Heart left ventricle (tissue), 16 donors: ENCODE measurements around the gene WWOX. TPM values are rescaled to one million over a fixed set of nuclear protein-coding genes. Genes with fewer than 3 reads are reported as not detected.

Experiments used
- ATAC-seq, 4 donors: fragments of 200-7000 bp; cut with Tn5 transposase; one replicate each; pipeline ENCODE4 v1.9.1; 2020 to 2022; ENCODE audit warnings: moderate library complexity in 4 of 4, mild to moderate bottlenecking in 3 of 4, moderate number of reproducible peaks in 1 of 4
- DNase-seq, 5 donors: peaks; one replicate each; pipeline ENCODE4 v3.0.0-alpha.2; 2020
- H3K27ac ChIP-seq, 12 donors: fragments of 200-600 bp; sonication (generic) in 4 of 12; one replicate each; pipeline versions ENCODE4 v1.5.0 to v1.8.0; 2016 to 2022; ENCODE audit warnings: mild to moderate bottlenecking in 2 of 12
- H3K27me3 ChIP-seq, 9 donors: fragments of 200-600 bp; sonication (generic) in 2 of 9; one replicate each; pipeline versions ENCODE4 v1.5.1 to v1.8.0; 2016 to 2022; ENCODE audit warnings: mild to moderate bottlenecking in 3 of 9
- H3K36me3 ChIP-seq, 9 donors: fragments of 200-600 bp; sonication (generic) in 2 of 9; one replicate each; pipeline versions ENCODE4 v1.5.0 to v1.8.0; 2018 to 2022; ENCODE audit warnings: mild to moderate bottlenecking in 2 of 9
- H3K4me1 ChIP-seq, 12 donors: fragments of 200-600 bp; sonication (generic) in 4 of 12; one replicate each; pipeline versions ENCODE4 v1.5.0 to v1.8.0; 2016 to 2022; ENCODE audit warnings: mild to moderate bottlenecking in 3 of 12
- H3K4me3 ChIP-seq, 12 donors: fragments of 200-600 bp; sonication (generic) in 4 of 12; one replicate each; pipeline versions ENCODE4 v1.5.0 to v1.8.0; 2017 to 2022; ENCODE audit warnings: mild to moderate bottlenecking in 9 of 12, moderate library complexity in 4 of 12
- H3K9me3 ChIP-seq, 12 donors: fragments of 200-600 bp; sonication (generic) in 4 of 12; one replicate each; pipeline versions ENCODE4 v1.5.0 to v1.8.0; 2016 to 2022; ENCODE audit warnings: mild to moderate bottlenecking in 1 of 12
- CTCF ChIP-seq, 12 donors: fragments of 200-600 bp; sonication (generic) in 4 of 12; IDR thresholded peaks; one replicate each; pipeline versions ENCODE4 v1.5.0 to v1.8.0; 2018 to 2022; ENCODE audit warnings: antibody characterized with exemption in 12 of 12, mild to moderate bottlenecking in 5 of 12
- POLR2A ChIP-seq, 2 donors: fragments of 450-650 bp; IDR thresholded peaks; one replicate each; pipeline ENCODE4 v1.6.1; 2017; ENCODE audit warnings: antibody characterized with exemption in 2 of 2, mild to moderate bottlenecking in 2 of 2, moderate library complexity in 2 of 2
- WGBS, 4 donors: extraction: QIAGEN DNeasy Blood & Tissue Kit in 2 of 4; methylation state at CpG; one replicate each; pipeline versions ENCODE4 v1.1.5 to v1.1.7; 2013 to 2018; 5-methylcytosine and 5-hydroxymethylcytosine counted together
- intact Hi-C, 10 donors: fragments of 100-400 bp; cut with DNase I; formaldehyde crosslinking; loops; one replicate each; pipeline versions ENCODE4 v1.11.1 to v1.14.2; 2022
- polyA plus RNA-seq, 2 donors: library from polyadenylated mRNA; stranded (reverse); fragments of 200-250 nt; gene quantifications; one replicate each; pipeline ENCODE4 v1.2.3, GENCODE V29; 2013
- total RNA-seq, 9 donors: library from RNA; depleted of rRNA in 2 of 9; stranded (reverse); fragments of >200 nt in 2 of 9; fragmentation: NEBNext Ultra II Directional in 3 of 9; extraction: Animal tissue kit (Norgen Biotek cat#: 25700) in 3 of 9; gene quantifications; one replicate each; pipeline versions ENCODE4 v1.1.0 to v1.2.4, GENCODE V29; 2016 to 2023
- donor health status: ischemic (EF 13 %, LVEDD 7.1; RV severe dilation, severe dysfunction).
- donor health status: healthy with polysubstance abuse.
- donor health status: DM: no; HTN: yes; CAD: no.
- donor health status: DM: no; HTN: no; CAD: no.
- donor health status: ischemic (EF 25% LVEDD 6.9; RV normal size, moderate dysfunction).
- donor health status: ischemic (EF 25% LVEDD 5.7; RV mildly dilated, moderate dysfunction).
- donor health status: healthy.
- donor health status: DM: yes; HTN: yes; CAD: no.
- donor health status: ischemic (EF 35%, LVEDD 5.7; RV mildly dilated, moderate dysfunction).
- donor health status: nonischemic (EF 11% LVEDD 7.7; RV severe dilation, severe dysfunction).
- donor health status: DM: yes; HTN: yes; CAD: no.
- donor health status: PGD.
- donor health status: ischemic (EF 29% LVEDD 5.4; RV normal size, mild dysfunction).
- donor health status: nonischemic (EF 23%, LVEDD 6.1; RV moderate dilation, normal function).

WWOX gene
- total and polyA plus RNA-seq, 11 donors, result 4.3 to 18.3 (median 9.1) TPM

GRCh38 chr16:78283548-78284251 is 184.2 kb downstream of the WWOX start:
- intact Hi-C loops, result no loop called here
- H3K36me3 ChIP-seq, result no peaks in the 10 kb centered on the region
- H3K9me3 ChIP-seq, result no peaks in the 10 kb centered on the region
- H3K27ac ChIP-seq, result no peak overlapping the region
- no peak for ATAC-seq
- H3K4me1 ChIP-seq, result no peaks in the 10 kb centered on the region
- 83 to 93% (median 87%) methylated on average over 11 of the region's 11 CpGs for WGBS, 4 donors
- H3K4me3 ChIP-seq, result no peak overlapping the region
- no peaks in the 10 kb centered on the region for H3K27me3 ChIP-seq
- no peak for TF ChIP-seq CTCF (IDR thresholded peaks at IDR 0.05)
- no peak for TF ChIP-seq POLR2A (IDR thresholded peaks at IDR 0.05)
- no peak for DNase-seq

GRCh38 chr16:78284326-78284725 is 184.9 kb downstream of the WWOX start:
- no peak for ATAC-seq
- no peak for TF ChIP-seq CTCF (IDR thresholded peaks at IDR 0.05)
- TF ChIP-seq POLR2A (IDR thresholded peaks at IDR 0.05), result no peak
- Histone ChIP-seq H3K27me3 (no peaks in the 10 kb centered on the region), H3K27ac (no peak overlapping the region), H3K4me1 (no peaks in the 10 kb centered on the region), H3K36me3 (no peaks in the 10 kb centered on the region), H3K4me3 (no peak overlapping the region), H3K9me3 (no peaks in the 10 kb centered on the region)
- no peak for DNase-seq
- intact Hi-C loops, result no loop called here
- WGBS, 4 donors, result 67 to 82% (median 77%) methylated on average over 1 of the region's 1 CpG

GRCh38 chr16:78284957-78285434 is 185.5 kb downstream of the WWOX start:
- no peak for ATAC-seq
- H3K4me1 ChIP-seq, result no peaks in the 10 kb centered on the region
- no peak for DNase-seq
- H3K27me3 ChIP-seq, result no peaks in the 10 kb centered on the region
- no peaks in the 10 kb centered on the region for H3K9me3 ChIP-seq
- WGBS, 4 donors, result 93 to 99% (median 97%) methylated on average over 3 of the region's 3 CpGs
- no peaks in the 10 kb centered on the region for H3K36me3 ChIP-seq
- H3K4me3 ChIP-seq, result no peak overlapping the region
- H3K27ac ChIP-seq, result no peak overlapping the region
- intact Hi-C loops, result no loop called here
- TF ChIP-seq POLR2A (IDR thresholded peaks at IDR 0.05) (no peak), CTCF (IDR thresholded peaks at IDR 0.05) (no peak)

- intact Hi-C loops, result no loop called here
- 79 to 90% (median 80%) methylated on average over 6 of the region's 6 CpGs for WGBS, 4 donors
- no peak for DNase-seq
- H3K9me3 ChIP-seq, result no peaks in the 10 kb centered on the region
- H3K27me3 ChIP-seq, result no peaks in the 10 kb centered on the region
- H3K36me3 ChIP-seq, result no peaks in the 10 kb centered on the region
- no peak overlapping the region for H3K27ac ChIP-seq
- no peaks in the 10 kb centered on the region for H3K4me1 ChIP-seq
- H3K4me3 ChIP-seq, result no peak overlapping the region
- TF ChIP-seq CTCF (IDR thresholded peaks at IDR 0.05) (no peak), POLR2A (IDR thresholded peaks at IDR 0.05) (no peak)
- ATAC-seq, result no peak
Observed at GRCh38 chr16:78285437-78285922, 186.0 kb downstream of the WWOX start.
